ENCODE results near the gene POLE3.
A peak's percentile ranks its signal among the peaks of the same experiment; 100 is the strongest.
"Not testable (repeated sequence)": the region's sequence is repeated elsewhere in the genome, so short reads cannot be mapped to it uniquely, and the experiment has no call there.

POLE3 gene

GRCh38 chr9:113406873-113407511, 3.5 kb downstream of the POLE3 start:
- not testable (repeated sequence) for H3K4me1 ChIP-seq (ENCODE audit: control insufficient read depth, insufficient read depth, low read length); H3K27ac ChIP-seq (ENCODE audit: insufficient read depth, low read depth, low read length, poor library complexity, severe bottlenecking); H3K9me3 ChIP-seq (ENCODE audit: control insufficient read depth, low read length); H3K4me3 ChIP-seq (ENCODE audit: insufficient read depth, low read depth, low read length); H3K36me3 ChIP-seq (ENCODE audit: control insufficient read depth, insufficient read depth, low read length); H3K27me3 ChIP-seq (ENCODE audit: control insufficient read depth, insufficient read depth, low read length, poor library complexity, severe bottlenecking)
- WGBS, 2 experiments = 70 to 72% methylated on average over 7 of the region's 7 CpGs

- not testable (repeated sequence) for H3K4me1 ChIP-seq (ENCODE audit: control insufficient read depth, insufficient read depth, low read length); H3K36me3 ChIP-seq (ENCODE audit: control insufficient read depth, insufficient read depth, low read length); H3K27ac ChIP-seq (ENCODE audit: insufficient read depth, low read depth, low read length, poor library complexity, severe bottlenecking); H3K9me3 ChIP-seq (ENCODE audit: control insufficient read depth, low read length); H3K4me3 ChIP-seq (ENCODE audit: insufficient read depth, low read depth, low read length); H3K27me3 ChIP-seq (ENCODE audit: control insufficient read depth, insufficient read depth, low read length, poor library complexity, severe bottlenecking)
- 95 to 97% methylated on average over 9 of the region's 9 CpGs for whole genome bisulfite sequencing, 2 experiments
These were observed 4.1 kb downstream of the POLE3 start for GRCh38 chr9:113406353-113406752.

GRCh38 chr9:113403646-113404045, 6.8 kb downstream of the POLE3 start:
- H3K27ac ChIP-seq (ENCODE audit: insufficient read depth, low read depth, low read length, poor library complexity, severe bottlenecking) = no peak overlapping the region
- WGBS, 2 experiments = 86 to 95% methylated on average over 2 of the region's 2 CpGs
- no peak overlapping the region for H3K4me3 ChIP-seq (ENCODE audit: insufficient read depth, low read depth, low read length)
- H3K36me3 ChIP-seq (ENCODE audit: control insufficient read depth, insufficient read depth, low read length) = peaks cover 9% of the 10 kb centered on the region
- H3K9me3 ChIP-seq (ENCODE audit: control insufficient read depth, low read length) = no peaks in the 10 kb centered on the region
- no peaks in the 10 kb centered on the region for H3K27me3 ChIP-seq (ENCODE audit: control insufficient read depth, insufficient read depth, low read length, poor library complexity, severe bottlenecking)
- no peaks in the 10 kb centered on the region for H3K4me1 ChIP-seq (ENCODE audit: control insufficient read depth, insufficient read depth, low read length)

GRCh38 chr9:113401027-113401792, 9.3 kb downstream of the POLE3 start, which contains the start of gene ALAD:
ALAD (minus strand) TSS chr9:113401284; CDS start chr9:113393559, 7,725 bp downstream.
- H3K27ac ChIP-seq (ENCODE audit: insufficient read depth, low read depth, low read length, poor library complexity, severe bottlenecking) = peak within 1 kb of the TSS; percentile 21
- no peaks in the 10 kb centered on the region for H3K27me3 ChIP-seq (ENCODE audit: control insufficient read depth, insufficient read depth, low read length, poor library complexity, severe bottlenecking)
- no peaks in the 10 kb centered on the region for H3K4me1 ChIP-seq (ENCODE audit: control insufficient read depth, insufficient read depth, low read length)
- H3K4me3 ChIP-seq (ENCODE audit: insufficient read depth, low read depth, low read length) = peak within 1 kb of the TSS; percentile 90
- 3% methylated on average over 50 of the region's 50 CpGs for WGBS, 2 experiments
- no peaks in the 10 kb centered on the region for H3K9me3 ChIP-seq (ENCODE audit: control insufficient read depth, low read length)
- no peaks in the 10 kb centered on the region for H3K36me3 ChIP-seq (ENCODE audit: control insufficient read depth, insufficient read depth, low read length)

GRCh38 chr9:113399646-113400200, 10.8 kb downstream of the POLE3 start:
- no peaks in the 10 kb centered on the region for H3K9me3 ChIP-seq (ENCODE audit: control insufficient read depth, low read length)
- no peak overlapping the region for H3K4me3 ChIP-seq (ENCODE audit: insufficient read depth, low read depth, low read length)
- H3K27me3 ChIP-seq (ENCODE audit: control insufficient read depth, insufficient read depth, low read length, poor library complexity, severe bottlenecking) = no peaks in the 10 kb centered on the region
- no peaks in the 10 kb centered on the region for H3K36me3 ChIP-seq (ENCODE audit: control insufficient read depth, insufficient read depth, low read length)
- no peak overlapping the region for H3K27ac ChIP-seq (ENCODE audit: insufficient read depth, low read depth, low read length, poor library complexity, severe bottlenecking)
- no peaks in the 10 kb centered on the region for H3K4me1 ChIP-seq (ENCODE audit: control insufficient read depth, insufficient read depth, low read length)
- WGBS, 2 experiments = 90 to 92% methylated on average over 3 of the region's 3 CpGs

- no peaks in the 10 kb centered on the region for H3K27me3 ChIP-seq (ENCODE audit: control insufficient read depth, insufficient read depth, low read length, poor library complexity, severe bottlenecking)
- H3K27ac ChIP-seq (ENCODE audit: insufficient read depth, low read depth, low read length, poor library complexity, severe bottlenecking) = no peak overlapping the region
- no peaks in the 10 kb centered on the region for H3K9me3 ChIP-seq (ENCODE audit: control insufficient read depth, low read length)
- H3K4me3 ChIP-seq (ENCODE audit: insufficient read depth, low read depth, low read length) = no peak overlapping the region
- H3K4me1 ChIP-seq (ENCODE audit: control insufficient read depth, insufficient read depth, low read length) = no peaks in the 10 kb centered on the region
- WGBS, 2 experiments = 93% methylated on average over 5 of the region's 5 CpGs
- no peaks in the 10 kb centered on the region for H3K36me3 ChIP-seq (ENCODE audit: control insufficient read depth, insufficient read depth, low read length)
These were observed 11.7 kb downstream of the POLE3 start for GRCh38 chr9:113398796-113399195.

GRCh38 chr9:113397203-113397631, 13.3 kb downstream of the POLE3 start:
- H3K4me3 ChIP-seq (ENCODE audit: insufficient read depth, low read depth, low read length) = no peak overlapping the region
- WGBS, 2 experiments = 67 to 81% methylated on average over 3 of the region's 3 CpGs
- H3K4me1 ChIP-seq (ENCODE audit: control insufficient read depth, insufficient read depth, low read length) = no peaks in the 10 kb centered on the region
- H3K9me3 ChIP-seq (ENCODE audit: control insufficient read depth, low read length) = no peaks in the 10 kb centered on the region
- no peak overlapping the region for H3K27ac ChIP-seq (ENCODE audit: insufficient read depth, low read depth, low read length, poor library complexity, severe bottlenecking)
- H3K36me3 ChIP-seq (ENCODE audit: control insufficient read depth, insufficient read depth, low read length) = peaks cover 1% of the 10 kb centered on the region
- no peaks in the 10 kb centered on the region for H3K27me3 ChIP-seq (ENCODE audit: control insufficient read depth, insufficient read depth, low read length, poor library complexity, severe bottlenecking)

GRCh38 chr9:113395000-113395861, 15.2 kb downstream of the POLE3 start:
- no peak overlapping the region for H3K27ac ChIP-seq (ENCODE audit: insufficient read depth, low read depth, low read length, poor library complexity, severe bottlenecking)
- H3K9me3 ChIP-seq (ENCODE audit: control insufficient read depth, low read length) = no peaks in the 10 kb centered on the region
- WGBS, 2 experiments = 92 to 95% methylated on average over 9 of the region's 9 CpGs
- H3K4me1 ChIP-seq (ENCODE audit: control insufficient read depth, insufficient read depth, low read length) = no peaks in the 10 kb centered on the region
- H3K4me3 ChIP-seq (ENCODE audit: insufficient read depth, low read depth, low read length) = no peak overlapping the region
- no peaks in the 10 kb centered on the region for H3K27me3 ChIP-seq (ENCODE audit: control insufficient read depth, insufficient read depth, low read length, poor library complexity, severe bottlenecking)
- H3K36me3 ChIP-seq (ENCODE audit: control insufficient read depth, insufficient read depth, low read length) = peaks cover 18% of the 10 kb centered on the region

- H3K9me3 ChIP-seq (ENCODE audit: control insufficient read depth, low read length) = no peaks in the 10 kb centered on the region
- H3K4me1 ChIP-seq (ENCODE audit: control insufficient read depth, insufficient read depth, low read length) = no peaks in the 10 kb centered on the region
- WGBS, 2 experiments = 89 to 94% methylated on average over 7 of the region's 7 CpGs
- H3K4me3 ChIP-seq (ENCODE audit: insufficient read depth, low read depth, low read length) = no peak overlapping the region
- peaks cover 24% of the 10 kb centered on the region for H3K36me3 ChIP-seq (ENCODE audit: control insufficient read depth, insufficient read depth, low read length)
- no peak overlapping the region for H3K27ac ChIP-seq (ENCODE audit: insufficient read depth, low read depth, low read length, poor library complexity, severe bottlenecking)
- H3K27me3 ChIP-seq (ENCODE audit: control insufficient read depth, insufficient read depth, low read length, poor library complexity, severe bottlenecking) = no peaks in the 10 kb centered on the region
These were observed 17.2 kb downstream of the POLE3 start for GRCh38 chr9:113393281-113393680.

- H3K36me3 ChIP-seq (ENCODE audit: control insufficient read depth, insufficient read depth, low read length) = peaks cover 27% of the 10 kb centered on the region
- H3K27me3 ChIP-seq (ENCODE audit: control insufficient read depth, insufficient read depth, low read length, poor library complexity, severe bottlenecking) = no peaks in the 10 kb centered on the region
- no peak overlapping the region for H3K4me3 ChIP-seq (ENCODE audit: insufficient read depth, low read depth, low read length)
- H3K27ac ChIP-seq (ENCODE audit: insufficient read depth, low read depth, low read length, poor library complexity, severe bottlenecking) = no peak overlapping the region
- no peaks in the 10 kb centered on the region for H3K9me3 ChIP-seq (ENCODE audit: control insufficient read depth, low read length)
- WGBS, 2 experiments = 93 to 94% methylated on average over 6 to 7 of the region's 7 CpGs
- no peaks in the 10 kb centered on the region for H3K4me1 ChIP-seq (ENCODE audit: control insufficient read depth, insufficient read depth, low read length)
These were observed 18.6 kb downstream of the POLE3 start for GRCh38 chr9:113391917-113392316.

Measured in ectodermal cell (in vitro differentiated cells).